AML-193 (cell line): ENCODE results near the gene CD72.
"Not testable (repeated sequence)": the region's sequence is repeated elsewhere in the genome, so short reads cannot be mapped to it uniquely, and the experiment has no call there.

Experiments
- DNase-seq, 2 experiments: peaks; one replicate each; lab custom pipeline; 2025; lab: John Stamatoyannopoulos, UW

CD72 gene

DNA sequence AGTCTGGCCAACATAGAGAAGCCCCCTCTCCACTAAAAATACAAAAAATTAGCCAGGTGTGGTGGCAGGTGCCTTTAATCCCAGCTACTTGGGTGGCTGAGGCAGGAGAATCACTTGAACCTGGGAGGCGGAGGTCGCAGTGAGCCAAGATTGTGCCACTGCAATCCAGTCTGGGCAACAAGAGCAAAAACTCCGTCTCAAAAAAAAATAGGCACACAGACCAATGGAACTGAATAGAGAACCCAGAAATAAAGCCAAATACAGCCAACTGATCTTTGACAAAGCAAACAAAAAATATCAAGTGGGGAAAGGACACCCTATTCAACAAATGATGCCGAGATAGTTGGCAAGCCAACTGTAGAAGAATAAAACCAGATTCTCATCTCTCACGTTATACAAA lies 29.7 kb downstream of the CD72 start:
- not testable (repeated sequence) for DNase-seq

- not testable (repeated sequence) for DNase-seq
Observed at GRCh38 chr9:35584681-35585080, 33.5 kb downstream of the CD72 start.

DNA sequence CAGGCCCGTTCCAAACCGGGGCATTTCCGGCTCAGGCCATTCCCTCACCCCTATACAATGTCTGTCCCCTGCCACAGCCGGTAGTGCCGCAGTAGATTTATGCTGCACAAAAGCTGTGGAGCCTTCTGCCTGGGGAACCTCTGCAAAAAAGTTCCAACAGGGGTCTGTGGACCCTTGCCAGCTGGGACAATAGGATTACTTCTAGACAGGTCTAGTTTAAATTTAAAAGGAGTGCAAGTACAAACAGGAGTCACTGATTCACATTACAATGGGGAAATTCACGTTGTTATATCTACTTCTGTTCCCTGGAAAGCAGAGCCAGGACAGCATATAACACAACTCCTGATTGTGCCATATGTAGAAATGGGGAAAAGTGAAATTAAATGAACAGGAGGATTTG lies 34.7 kb downstream of the CD72 start:
- DNase-seq = not testable (repeated sequence)

DNA sequence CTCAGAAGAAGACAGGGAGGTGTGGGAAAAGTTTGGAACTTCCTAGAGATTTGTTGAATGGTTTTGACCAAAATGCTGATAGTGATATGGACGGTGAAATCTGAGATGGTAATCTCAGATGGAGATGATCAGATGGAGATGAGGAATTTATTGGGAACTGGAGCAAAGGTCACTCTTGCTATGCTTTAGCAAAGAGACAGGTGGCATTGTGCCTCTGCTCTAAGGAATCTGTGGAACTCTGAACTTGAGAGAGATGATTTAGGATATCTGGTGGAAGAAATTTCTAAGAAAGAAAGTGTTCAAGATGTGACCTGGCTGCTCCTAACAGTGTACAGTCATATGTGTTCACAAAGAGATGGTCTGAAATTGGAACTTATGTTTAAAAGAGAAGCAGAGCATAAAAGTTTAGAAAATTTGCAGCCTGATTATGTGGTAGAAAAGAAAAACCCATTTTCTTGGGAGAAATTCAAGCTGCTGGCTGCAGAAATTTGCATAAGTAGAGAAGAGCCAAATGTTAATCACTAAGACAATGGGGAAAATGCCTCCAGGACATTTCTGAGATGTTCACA lies 38.5 kb downstream of the CD72 start:
- not testable (repeated sequence) for DNase-seq

GRCh38 chr9:35579130-35579529 lies 39.1 kb downstream of the CD72 start:
- no peak for DNase-seq

DNA sequence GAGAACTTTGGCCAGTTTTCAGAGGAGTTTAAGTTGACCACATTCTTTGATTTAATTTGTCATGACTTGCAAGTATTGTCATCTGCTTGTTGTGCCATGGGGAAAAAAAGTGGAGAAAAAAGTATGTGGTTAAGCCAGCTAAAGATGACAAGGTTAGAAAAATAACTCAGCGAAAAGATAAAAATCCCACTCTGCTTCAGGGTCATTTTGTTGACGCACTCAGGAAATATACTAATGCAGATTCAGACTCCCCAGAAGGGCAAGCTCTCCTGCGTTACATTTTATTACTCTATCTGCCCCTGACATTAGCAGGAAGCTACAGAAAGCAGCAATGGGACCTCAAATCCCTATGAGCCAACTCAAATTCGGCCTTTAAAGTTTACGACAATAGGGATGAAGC lies 40.7 kb downstream of the CD72 start:
- DNase-seq = no peak

GRCh38 chr9:35575478-35575877 lies 42.7 kb downstream of the CD72 start:
- no peak for DNase-seq

- no peak for DNase-seq
Observed at GRCh38 chr9:35574578-35575122, 43.6 kb downstream of the CD72 start.

- DNase-seq = no peak
Observed at GRCh38 chr9:35570709-35571504, 47.3 kb downstream of the CD72 start.

GRCh38 chr9:35569206-35569605 lies 49.0 kb downstream of the CD72 start:
- no peak for DNase-seq

- DNase-seq = no peak
Observed at GRCh38 chr9:35568196-35568595, 50.0 kb downstream of the CD72 start.

GRCh38 chr9:35566417-35566816 lies 51.8 kb downstream of the CD72 start:
- DNase-seq = no peak

GRCh38 chr9:35564658-35565061 lies 53.6 kb downstream of the CD72 start:
- no peak for DNase-seq

DNA sequence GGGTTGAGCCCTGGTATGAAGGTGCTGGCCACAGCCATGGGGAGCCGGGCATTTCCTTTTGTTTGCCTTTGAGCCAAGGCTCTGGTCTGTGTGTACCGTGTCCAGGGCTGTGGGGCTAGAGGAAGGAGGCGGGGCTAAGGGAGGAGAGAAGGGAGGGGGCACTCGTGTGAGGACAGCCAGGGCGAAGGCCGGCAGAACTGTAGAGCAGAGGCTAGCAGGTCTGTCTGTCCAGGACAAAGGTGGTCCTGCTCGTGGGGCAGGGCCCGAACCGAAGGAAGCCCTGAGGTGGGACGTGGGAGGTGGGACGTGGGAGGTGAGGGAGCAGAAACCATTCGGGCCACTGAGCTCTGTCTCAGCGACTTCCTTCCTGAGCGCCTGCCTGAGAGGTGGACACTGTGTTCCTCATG lies 54.4 kb downstream of the CD72 start:
- DNase-seq = no peak

- no peak for DNase-seq
Observed at GRCh38 chr9:35562895-35563780, 55.1 kb downstream of the CD72 start.

DNA sequence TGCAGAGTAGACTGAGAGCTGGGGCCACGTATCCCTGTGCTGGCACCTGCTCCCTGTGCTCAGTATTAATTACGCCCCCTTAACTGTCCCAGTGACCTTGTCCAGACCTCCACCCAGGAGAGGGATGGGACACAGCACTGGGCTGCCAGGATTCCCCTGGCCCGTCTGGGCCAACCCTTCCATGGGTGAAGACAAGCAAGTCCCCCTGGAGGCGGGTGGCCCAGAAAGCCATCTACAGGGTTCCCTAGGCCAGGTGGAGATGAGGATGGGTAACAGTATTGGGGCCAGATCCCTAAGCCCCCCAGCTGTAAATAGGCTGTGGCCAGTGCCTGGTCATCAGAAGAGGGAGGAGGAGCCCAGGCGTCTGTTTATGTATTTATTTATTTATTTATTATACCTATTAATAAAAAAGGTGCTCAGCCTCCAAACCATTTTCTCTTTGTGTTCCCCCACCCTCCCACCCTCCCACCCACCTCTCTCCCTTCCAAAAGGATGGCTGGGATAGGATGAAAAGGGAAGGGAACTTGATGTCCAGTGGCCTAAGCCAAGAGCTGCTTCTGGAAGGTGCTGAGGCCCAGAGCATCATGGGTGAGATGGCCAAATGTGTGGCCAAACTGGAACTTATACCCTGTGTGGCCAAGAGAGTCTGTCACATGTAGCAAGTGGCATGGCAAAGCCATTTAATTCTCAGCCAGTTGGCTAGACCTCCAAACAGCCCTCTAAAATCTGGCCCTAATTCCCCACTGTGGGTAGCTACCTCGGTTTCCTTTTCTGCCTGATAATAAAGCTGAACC lies 56.5 kb downstream of the CD72 start:
- DNase-seq = no peak

- no peak for DNase-seq
Observed at GRCh38 chr9:35560625-35561337, 57.4 kb downstream of the CD72 start.
